Neural cell (in vitro differentiated cells): ENCODE data around the gene CRTC3. TPM values are rescaled to one million over a fixed set of nuclear protein-coding genes. Genes with fewer than 3 reads are reported as not detected.

Experiments used
- polyA plus RNA-seq: library from polyadenylated mRNA; depleted of rRNA; stranded (reverse); fragments of >200 nt; gene quantifications from 2 replicates; pipeline ENCODE4 v1.2.3, GENCODE V29; 2014

CRTC3 gene
- polyA plus RNA-seq, 1 donor from 2014 or later = 5.5 TPM

Other genes starting within 250 kb of the CRTC3 start
- gene ZNF774, start 177.6 kb upstream of the CRTC3 start, polyA plus RNA-seq = 6.8 and 7.0 TPM in 2 replicates
- 16.6 and 21.2 TPM in 2 replicates for gene IQGAP1, start 141.7 kb upstream of the CRTC3 start, polyA plus RNA-seq
- 2.2 and 4.5 TPM in 2 replicates for gene BLM, start 187.4 kb downstream of the CRTC3 start, polyA plus RNA-seq